HepG2 (cell line): Measurements from ENCODE around the gene DDX1. TPM values are rescaled to one million over a fixed set of nuclear protein-coding genes. Genes with fewer than 3 reads are reported as not detected.

Source experiments
- ATAC-seq: fragments of 200-7000 bp; cut with Tn5 transposase; 3 replicates; pipeline ENCODE4 v1.9.1; 2020; ENCODE audit warnings: mild to moderate bottlenecking, moderate library complexity
- BruUV-seq: library from RNA; stranded (reverse); fragments of 400-500 nt; replicated peaks from 2 replicates; lab custom pipeline; 2021; lab: Mats Ljungman, UMichigan
- CTCF ChIA-PET: fragments of 300-600 bp; formaldehyde crosslinking; extraction: SDS; loops from one replicate; lab custom pipeline; 2021; ENCODE audit warnings: low total read pairs, inconsistent platforms, low intra/inter-chr PET ratio; lab: Yijun Ruan, JAX
- POLR2A ChIA-PET: fragments of 350-600 bp; sonication (Branson Sonifier 250); formaldehyde crosslinking; loops from one replicate; lab custom pipeline; 2020; ENCODE audit warnings: antibody characterized with exemption, inconsistent platforms; lab: Yijun Ruan, JAX
- DNase-seq: peaks from one replicate; pipeline ENCODE4 v3.0.0-alpha.2; 2015; ENCODE audit warnings: low spot score
- FAIRE-seq: peaks from 3 replicates; lab custom pipeline; 2011; peaks lifted over from hg19 to GRCh38; lab: Jason Lieb, UNC
- H2AFZ ChIP-seq: one replicate; pipeline ENCODE4 v1.6.1; 2011; ENCODE audit warnings: low read length, inconsistent platforms
- H3K27ac ChIP-seq: fragments of 300-600 bp; 3 replicates; pipeline ENCODE4 v1.8.0; 2011; ENCODE audit warnings: mixed run types, mild to moderate bottlenecking, mixed read lengths, low read length, inconsistent platforms; ENCODE audit not compliant: insufficient read depth; ENCODE audit errors: extremely low read length
- H3K27me3 ChIP-seq, 2 experiments: fragments of 200-600 bp in 1 of 2; 2 replicates in 1 of 2; 3 replicates in 1 of 2; pipeline versions ENCODE4 v1.6.0 to v1.8.0; 2011; ENCODE audit warnings: low read length in 2 of 2, mild to moderate bottlenecking in 2 of 2, moderate library complexity in 2 of 2, inconsistent platforms in 1 of 2; ENCODE audit not compliant: insufficient read depth in 2 of 2, control insufficient read depth in 1 of 2
- H3K36me3 ChIP-seq, 2 experiments: fragments of 200-600 bp in 1 of 2; replicated peaks in 1 of 2; 2 replicates in 1 of 2; 3 replicates in 1 of 2; pipeline versions ENCODE4 v1.5.1 to v1.8.0; 2011; ENCODE audit warnings: low read length in 2 of 2, inconsistent platforms in 1 of 2; ENCODE audit not compliant: insufficient read depth in 2 of 2, control insufficient read depth in 1 of 2
- H3K4me1 ChIP-seq: 2 replicates; pipeline ENCODE4 v1.5.1; 2012; ENCODE audit warnings: low read length, inconsistent platforms; ENCODE audit not compliant: insufficient read depth
- H3K4me2 ChIP-seq: 2 replicates; pipeline ENCODE4 v1.6.0; 2011; ENCODE audit warnings: low read depth, low read length, inconsistent platforms
- H3K4me3 ChIP-seq, 3 experiments: fragments of 200-600 bp in 1 of 3; sonication (generic), shearing (Covaris generic) in 1 of 3; replicated peaks in 1 of 3; 2 replicates each; pipeline ENCODE4 v1.5.1; 2011 to 2016; ENCODE audit warnings: low read length in 3 of 3, inconsistent platforms in 2 of 3, low read depth in 2 of 3, mild to moderate bottlenecking in 2 of 3, control low read depth in 1 of 3, mixed read lengths in 1 of 3; ENCODE audit not compliant: insufficient read depth in 1 of 3
- H3K79me2 ChIP-seq: one replicate; pipeline ENCODE4 v1.6.1; 2011; ENCODE audit warnings: low read length, inconsistent platforms; ENCODE audit not compliant: insufficient read depth
- H3K9ac ChIP-seq: 2 replicates; pipeline ENCODE4 v1.6.0; 2011; ENCODE audit warnings: mild to moderate bottlenecking, low read depth, low read length, inconsistent platforms; ENCODE audit not compliant: insufficient read depth
- H3K9me3 ChIP-seq: 2 replicates; pipeline ENCODE4 v1.5.1; 2012; ENCODE audit warnings: mild to moderate bottlenecking, low read length
- H4K20me1 ChIP-seq: 2 replicates; pipeline ENCODE4 v1.6.0; 2011; ENCODE audit warnings: inconsistent platforms, mild to moderate bottlenecking, low read length, moderate library complexity; ENCODE audit not compliant: insufficient read depth
- ARID4A ChIP-seq: sonication (generic); formaldehyde crosslinking; IDR thresholded peaks from 2 replicates; pipeline ENCODE4 v1.5.0; 2020; ENCODE audit warnings: mild to moderate bottlenecking, missing genetic modification reagents, borderline replicate concordance
- EHMT2 ChIP-seq: fragments of 200-600 bp; sonication (generic); IDR thresholded peaks from 2 replicates; pipeline ENCODE4 v1.7.0; 2017; ENCODE audit warnings: antibody characterized with exemption, low read depth, low read length, borderline replicate concordance
- HMGXB4 ChIP-seq, 2 experiments: sonication (generic) in 1 of 2; formaldehyde crosslinking in 1 of 2; IDR thresholded peaks; 2 replicates each; pipeline versions ENCODE4 v1.4.0 to v1.6.1; 2018 to 2020; ENCODE audit warnings: missing genetic modification reagents in 2 of 2, borderline replicate concordance in 1 of 2, low read depth in 1 of 2, mild to moderate bottlenecking in 1 of 2, missing biosample characterization in 1 of 2
- JUNB ChIP-seq: sonication (generic); formaldehyde crosslinking; IDR thresholded peaks from 2 replicates; pipeline ENCODE4 v1.8.0; 2022; ENCODE audit warnings: missing genetic modification reagents, mild to moderate bottlenecking, borderline replicate concordance
- NONO ChIP-seq, 2 experiments: fragments of 450-650 bp in 1 of 2; sonication (generic) in 1 of 2; formaldehyde crosslinking in 1 of 2; IDR thresholded peaks in 1 of 2; conservative IDR thresholded peaks in 1 of 2; 2 replicates each; pipeline versions ENCODE4 v1.6.1 to v1.8.0; 2017 to 2022; ENCODE audit warnings: mild to moderate bottlenecking in 1 of 2, missing genetic modification reagents in 1 of 2, moderate library complexity in 1 of 2
- PBX3 ChIP-seq: sonication (generic); formaldehyde crosslinking; IDR thresholded peaks from 2 replicates; pipeline ENCODE4 v1.8.1; 2023; ENCODE audit warnings: missing genetic modification reagents, inconsistent platforms, borderline replicate concordance
- RBM39 ChIP-seq: fragments of 200-400 bp; formaldehyde crosslinking; IDR thresholded peaks from one replicate; pipeline ENCODE4 v1.6.1; 2018; ENCODE audit warnings: antibody characterized with exemption, mild to moderate bottlenecking, low read depth, low read length; ENCODE audit not compliant: poor library complexity, severe bottlenecking
- ZNF780A ChIP-seq: sonication (generic); formaldehyde crosslinking; IDR thresholded peaks from 2 replicates; pipeline ENCODE4 v1.8.0; 2022; ENCODE audit warnings: mild to moderate bottlenecking, missing genetic modification reagents, moderate library complexity
- WGBS: methylation state at CpG from one replicate; pipeline ENCODE4 v1.1.6; 2017; ENCODE audit warnings: low lambda C conversion rate; 5-methylcytosine and 5-hydroxymethylcytosine counted together
- in situ Hi-C: cut with HindIII; loops from 2 replicates; pipeline ENCODE4 v1.10.0; 2017; ENCODE audit warnings: low pct_unique_long_range_greater_than_20kb; ENCODE audit not compliant: extremely low pct_ligation_motif_present
- intact Hi-C: fragments of 100-400 bp; cut with micrococcal nuclease; formaldehyde crosslinking; loops from one replicate; pipeline ENCODE4 v1.10.0; 2022; ENCODE audit not compliant: unreplicated experiment
- polyA plus RNA-seq, 8 experiments: library from polyadenylated mRNA; depleted of rRNA in 3 of 8; stranded (reverse) in 7 of 8; unstranded in 1 of 8; fragments of >200 nt; fragmentation: Illumina TruSeq in 4 of 8; extraction: Trizol in 4 of 8; gene quantifications; 2 replicates each; pipeline versions ENCODE4 v1.2.1 to v1.2.3, GENCODE V29; 2011 to 2016; ENCODE audit warnings: low read depth in 4 of 8, missing spikeins in 1 of 8, mixed read lengths in 1 of 8; ENCODE audit not compliant: insufficient read depth in 1 of 8
- total RNA-seq, 5 experiments: library from RNA; depleted of rRNA; stranded (reverse); fragments of >200 nt; fragmentation: Illumina TruSeq; extraction: Trizol; gene quantifications; 2 replicates each; pipeline ENCODE4 v1.2.3, GENCODE V29; 2016; ENCODE audit warnings: low read depth in 1 of 5

DDX1 gene
- total and polyA plus RNA-seq, 2 of the 13 experiments (the other 11 are each of a cell fraction or from before 2014, with no cell fraction given), result 81.6 to 130 TPM

GRCh38 chr2:15646661-15647060, 55.0 kb downstream of the DDX1 start:
- BruUV-seq, result no TSS peak
- WGBS, result 82% methylated on average over 6 of the region's 6 CpGs
- intact Hi-C loops, result no loop called here
- ChIA-PET POLR2A (interaction anchor here (0.7 kb wide), 1 partner anchor 209 kb away, joined by 3 read pairs; no protein-coding TSS in a partner anchor), CTCF (no interaction called here)
- FAIRE-seq, result peak; percentile 26
- Histone ChIP-seq H3K4me1 (peaks cover 15% of the 10 kb centered on the region), H3K79me2 (no peaks in the 10 kb centered on the region), H2AFZ (no peak overlapping the region), H3K4me3 (no peak overlapping the region), H4K20me1 (no peaks in the 10 kb centered on the region)
- no peak for TF ChIP-seq EHMT2
- no peak for TF ChIP-seq ZNF780A (CRISPR knock-in tag)
- TF ChIP-seq NONO (IDR thresholded peaks at IDR 0.05), result no peak
- TF ChIP-seq NONO (CRISPR knock-in tag; conservative IDR thresholded peaks at IDR 0.05), result no peak
- no peak for TF ChIP-seq ARID4A
- TF ChIP-seq RBM39, result no peak
- no peak for TF ChIP-seq JUNB (CRISPR knock-in tag)
- TF ChIP-seq PBX3 (CRISPR knock-in tag), result no peak
- TF ChIP-seq HMGXB4 (CRISPR knock-in tag; IDR thresholded peaks at IDR 0.05; ENCODE audit: borderline replicate concordance in 1 of 2, low read depth in 1 of 2), result no peak
- TF ChIP-seq, all 625 proteins: peak for 0
- ATAC-seq, result no peak
- DNase-seq, result no peak
- no peak overlapping the region for H3K9ac ChIP-seq
- no peak overlapping the region for H3K27ac ChIP-seq
- peaks cover 4% of the 10 kb centered on the region; the same call in 1 of the 2 replicates for H3K9me3 ChIP-seq
- H3K27me3 ChIP-seq, result peaks cover 3 to 20% of the 10 kb centered on the region in 2 experiments; a peak in 3 of 5 replicates
- H3K4me2 ChIP-seq, result no peak overlapping the region
- in situ Hi-C loops, result loop anchor here (25.0 kb wide), 1 partner anchor 91 kb away; no protein-coding TSS in a partner anchor
- no peaks in the 10 kb centered on the region for H3K36me3 ChIP-seq
